CD4-positive, alpha-beta T cell treated with Interleukin-12 subunit alpha and Interleukin-12 subunit beta, for 1 hour (primary cell): ENCODE results near the gene LRRC15.

Experiments used
- DNase-seq: peaks from one replicate; pipeline ENCODE4 v3.0.0-alpha.2; 2020

LRRC15 gene

DNA sequence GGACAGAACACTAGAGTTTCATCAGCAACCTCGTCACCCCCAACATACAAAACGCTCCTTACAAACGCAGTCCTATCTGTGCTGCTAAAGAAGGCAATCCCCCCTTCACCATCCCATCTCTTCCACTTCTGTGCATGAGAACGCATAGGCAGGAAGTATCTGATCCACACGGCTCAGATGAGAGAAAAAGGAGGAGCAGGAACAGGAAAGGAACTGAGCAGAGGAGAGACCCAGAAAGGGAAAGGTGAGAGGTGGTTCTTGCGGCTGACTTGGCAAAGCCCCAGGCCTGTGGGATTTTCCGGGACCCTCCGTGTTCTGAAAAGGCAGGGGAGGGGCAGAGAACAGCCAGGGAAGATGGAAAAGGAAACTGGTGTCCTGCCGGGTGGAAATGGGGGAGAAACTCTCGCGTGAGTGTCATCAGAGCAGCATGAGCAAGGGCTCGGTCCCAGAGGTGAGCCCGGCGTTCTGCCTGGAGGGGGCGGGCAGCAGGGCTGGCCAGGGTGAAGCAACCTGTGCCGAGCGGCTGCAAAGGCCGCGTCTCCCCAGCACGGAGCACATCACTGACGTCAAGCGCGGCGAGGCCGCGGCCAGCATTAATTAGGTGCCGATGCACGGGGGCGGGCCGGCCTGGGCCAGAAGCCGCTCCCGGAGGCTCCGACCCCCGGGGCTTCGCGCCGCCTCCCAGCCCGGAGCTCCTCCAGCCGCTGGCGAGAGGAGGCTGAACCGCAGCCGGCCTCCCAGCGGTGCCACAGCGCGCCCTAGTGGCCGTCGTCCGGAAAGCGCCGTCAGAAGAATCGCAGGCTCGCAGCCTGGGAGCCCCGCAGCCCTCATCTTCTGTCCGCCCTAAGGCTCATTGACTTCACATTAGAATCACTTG is 54.2 kb downstream of the LRRC15 start:
- DNase-seq = peak; percentile 81

DNA sequence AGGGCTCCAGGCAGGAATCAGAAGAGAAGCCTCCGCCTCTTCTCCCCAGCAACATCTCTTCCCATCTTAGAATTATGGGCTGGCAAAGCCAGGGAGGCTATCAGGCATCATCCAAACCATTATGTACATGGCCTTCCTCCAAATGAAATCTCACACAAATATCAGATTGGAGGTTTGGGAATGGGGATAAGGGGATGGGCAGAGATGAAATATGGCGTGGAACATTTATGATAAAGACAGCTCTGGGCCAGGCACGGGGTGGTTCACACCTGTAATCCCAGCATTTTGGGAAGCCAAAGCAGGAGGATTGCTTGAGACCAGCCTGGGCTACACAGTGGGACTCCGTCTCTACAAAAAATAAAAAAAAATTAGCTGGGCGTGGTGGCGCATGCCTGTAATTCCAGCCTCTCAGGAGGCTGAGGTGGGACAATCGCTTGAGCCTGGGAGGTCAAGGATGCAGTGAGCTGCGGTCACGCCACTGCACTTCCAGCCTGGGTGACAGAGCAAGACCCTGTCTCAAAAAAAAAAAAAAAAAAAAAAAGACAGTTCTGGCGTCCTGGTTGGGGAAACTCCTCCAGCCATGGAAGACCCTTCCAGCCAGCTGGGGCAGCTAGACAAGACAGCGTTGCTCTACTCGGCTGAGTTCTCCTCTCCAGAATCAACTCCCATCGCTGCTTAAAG is 55.0 kb downstream of the LRRC15 start:
- no peak for DNase-seq

DNA sequence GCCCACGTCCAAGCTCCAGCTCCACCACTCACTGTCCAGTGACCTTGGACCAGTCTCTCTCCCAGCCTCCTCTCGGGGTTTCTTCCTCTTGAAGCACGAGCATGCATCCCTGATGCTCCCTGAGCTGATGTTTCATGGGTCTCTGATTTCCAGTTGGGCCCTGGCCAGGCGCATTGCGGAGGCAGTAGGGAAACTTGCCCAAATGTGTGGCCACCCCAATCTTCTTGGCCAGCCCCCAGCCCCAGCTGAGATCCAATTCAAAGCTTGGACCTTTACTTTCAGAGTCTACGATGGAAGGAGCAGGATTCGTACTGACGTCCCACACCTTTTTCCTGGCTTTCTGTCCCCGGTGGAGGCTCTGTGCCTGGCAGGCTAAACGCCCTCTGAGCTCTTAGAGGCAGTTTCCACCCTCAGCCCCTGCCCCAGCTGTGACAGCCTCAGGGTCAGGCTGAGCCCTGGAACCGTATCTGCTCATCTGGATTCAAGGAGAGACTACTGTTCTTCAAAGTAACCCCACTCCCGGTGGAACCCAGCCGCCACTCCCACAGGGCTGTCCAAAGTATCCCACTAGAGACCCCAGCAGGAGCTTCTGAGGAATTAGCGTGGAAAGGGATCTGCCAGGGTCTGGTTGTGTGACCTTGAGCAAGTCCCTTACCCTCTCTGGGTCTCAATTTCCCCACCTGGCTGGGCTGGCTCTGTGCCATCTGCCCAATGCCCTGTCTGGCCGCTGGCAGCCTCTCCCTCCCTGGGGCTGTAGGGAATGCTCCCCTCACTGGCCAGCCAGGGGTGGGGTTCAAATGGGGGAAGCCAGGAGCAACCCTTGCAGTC is 55.8 kb downstream of the LRRC15 start:
- DNase-seq = no peak

DNA sequence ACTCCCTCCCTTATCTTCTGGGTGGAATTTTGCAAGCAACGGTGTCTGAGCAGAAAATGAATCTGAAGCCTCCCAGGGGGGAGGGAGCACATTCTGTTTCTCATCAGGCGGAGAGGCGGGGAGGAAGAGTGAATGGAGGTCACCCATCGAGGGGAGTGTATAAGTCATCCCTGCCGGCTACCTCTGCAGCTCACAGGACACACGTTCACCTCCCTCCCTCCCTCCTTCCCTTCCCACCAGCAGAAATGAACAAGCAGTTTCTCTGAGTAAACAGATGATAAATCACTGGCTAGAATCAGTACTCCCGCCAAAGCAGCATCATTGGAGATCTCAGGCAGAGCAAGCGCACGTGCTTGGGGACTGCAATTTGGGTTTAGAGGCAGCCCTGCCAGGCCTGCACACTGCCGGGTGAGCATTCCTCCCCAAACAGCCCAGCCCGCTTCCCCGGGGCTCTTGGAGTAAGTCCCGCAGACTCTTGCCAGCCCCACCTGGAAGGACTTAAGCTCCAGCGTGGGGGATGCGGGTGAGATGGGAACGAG is 56.7 kb downstream of the LRRC15 start:
- DNase-seq = no peak

DNA sequence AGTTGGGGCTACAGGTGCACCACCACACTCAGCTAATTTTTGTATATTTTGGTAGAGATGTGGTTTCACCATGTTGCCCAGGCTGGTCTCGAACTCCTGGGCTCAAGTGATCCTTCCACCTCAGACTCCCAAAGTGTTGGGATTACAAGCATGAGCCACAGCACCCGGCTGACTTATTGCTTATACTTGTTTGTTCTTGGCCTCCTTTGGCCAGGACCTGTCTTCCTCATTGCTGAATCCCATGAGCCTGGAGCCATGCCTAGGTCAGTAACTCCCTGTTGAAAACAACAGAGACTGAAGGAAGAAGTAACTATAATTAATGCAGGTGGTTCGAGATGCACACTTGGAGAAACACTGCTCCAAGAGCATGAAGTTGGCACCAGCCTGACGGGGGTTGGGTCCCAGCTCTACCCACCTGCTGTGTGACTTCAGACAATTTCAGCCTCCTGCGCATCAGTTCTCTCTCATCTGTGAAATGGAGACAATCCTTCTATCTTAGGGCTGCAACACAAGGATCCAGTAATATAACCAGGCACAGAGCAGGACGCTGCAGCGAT is 57.3 kb downstream of the LRRC15 start:
- DNase-seq = no peak

DNA sequence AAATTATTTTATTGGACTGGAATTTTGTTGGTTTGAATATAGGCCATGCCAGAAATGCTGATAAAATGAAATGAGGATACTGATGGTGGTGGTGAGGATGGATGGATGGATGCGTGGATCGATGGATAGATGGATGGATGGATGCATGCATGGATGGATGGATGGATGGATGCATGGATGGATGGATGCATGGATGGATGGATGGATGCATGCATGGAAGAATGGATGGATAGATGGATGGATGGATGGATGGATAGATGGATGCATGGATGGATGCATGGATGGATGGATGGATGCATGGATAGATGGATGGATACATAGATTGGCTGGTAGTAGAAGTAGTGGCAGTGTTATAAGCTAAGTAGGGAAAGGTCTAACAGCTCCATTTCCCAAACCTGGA is 58.5 kb downstream of the LRRC15 start:
- no peak for DNase-seq

GRCh38 chr3:194310060-194310835 is 59.3 kb downstream of the LRRC15 start:
- DNase-seq = no peak

GRCh38 chr3:194308601-194309449 is 60.7 kb downstream of the LRRC15 start:
- no peak for DNase-seq

- no peak for DNase-seq
These were observed 61.7 kb downstream of the LRRC15 start for GRCh38 chr3:194307849-194308248.

DNA sequence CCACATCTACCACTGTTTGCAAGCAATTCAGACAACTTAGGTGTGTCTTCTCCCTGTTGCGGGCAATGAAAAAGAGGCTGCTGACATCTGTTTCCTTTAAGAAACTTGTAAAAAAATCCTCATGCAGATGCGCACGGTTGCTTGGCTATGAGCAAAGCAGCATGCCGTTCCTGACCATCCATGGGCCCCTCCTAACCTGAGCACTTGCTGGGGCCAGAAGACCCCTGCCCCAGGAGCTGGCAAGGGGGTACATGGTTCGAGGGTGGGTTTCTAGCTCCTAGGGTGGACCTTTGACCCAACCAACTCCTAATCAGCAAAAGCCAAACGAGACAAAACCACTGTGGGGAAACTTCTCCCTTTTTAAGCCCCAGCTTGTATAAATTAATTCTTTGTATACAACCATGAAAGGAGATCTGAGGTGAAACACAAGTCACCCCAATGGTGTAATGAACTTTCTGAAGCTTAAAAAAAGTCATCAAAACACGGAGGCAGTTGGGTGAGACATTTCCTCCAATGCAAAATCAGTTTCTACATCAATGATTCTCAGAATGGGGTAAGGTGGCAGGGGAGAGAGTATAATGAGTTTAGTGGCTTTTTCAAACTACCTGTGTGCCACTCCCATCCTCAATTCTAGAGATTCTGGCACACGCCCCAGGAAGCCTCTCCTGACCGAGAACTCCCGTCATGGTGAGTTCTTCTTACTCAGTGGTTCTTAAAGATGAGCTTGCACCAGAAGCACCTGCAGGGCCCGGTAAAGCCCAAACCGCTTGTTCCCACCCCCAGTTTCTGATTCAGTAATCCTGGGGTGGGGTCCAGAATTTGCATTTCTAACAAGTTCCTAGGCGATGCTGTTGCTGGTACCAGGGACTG is 62.5 kb downstream of the LRRC15 start:
- DNase-seq = peak; percentile 23

- peak; percentile 65 for DNase-seq
These were observed 63.3 kb downstream of the LRRC15 start for GRCh38 chr3:194306109-194306686.

GRCh38 chr3:194305356-194306108 is 64.0 kb downstream of the LRRC15 start:
- DNase-seq = no peak
